ENCODE data around the gene GNA14.
A peak's percentile ranks its signal among the peaks of the same experiment; 100 is the strongest.
"Not testable (repeated sequence)": the region's sequence is repeated elsewhere in the genome, so short reads cannot be mapped to it uniquely, and the experiment has no call there.

The GNA14 gene

GRCh38 chr9:77489405-77490163, 158.5 kb downstream of the GNA14 start:
- not testable (repeated sequence) for DNase-seq (ENCODE audit: low read depth)

GRCh38 chr9:77488439-77489126, 159.5 kb downstream of the GNA14 start:
- no peak for DNase-seq (ENCODE audit: low read depth)

GRCh38 chr9:77486968-77487367, 161.2 kb downstream of the GNA14 start:
- DNase-seq (ENCODE audit: low read depth): no peak

GRCh38 chr9:77486463-77486862, 161.7 kb downstream of the GNA14 start:
- DNase-seq (ENCODE audit: low read depth): no peak

GRCh38 chr9:77475641-77476473, 172.3 kb downstream of the GNA14 start:
- DNase-seq (ENCODE audit: low read depth): no peak

GRCh38 chr9:77474936-77475335, 173.2 kb downstream of the GNA14 start:
- DNase-seq (ENCODE audit: low read depth): no peak

- no peak for DNase-seq (ENCODE audit: low read depth)
Measured at GRCh38 chr9:77472646-77473045, 175.5 kb downstream of the GNA14 start.

GRCh38 chr9:77471572-77471971, 176.6 kb downstream of the GNA14 start:
- DNase-seq (ENCODE audit: low read depth): no peak

- no peak for DNase-seq (ENCODE audit: low read depth)
Measured at GRCh38 chr9:77469515-77470231, 178.4 kb downstream of the GNA14 start.

- no peak for DNase-seq (ENCODE audit: low read depth)
Measured at GRCh38 chr9:77464661-77465060, 183.5 kb downstream of the GNA14 start.

GRCh38 chr9:77463151-77463550, 185.0 kb downstream of the GNA14 start:
- no peak for DNase-seq (ENCODE audit: low read depth)

- no peak for DNase-seq (ENCODE audit: low read depth)
Measured at GRCh38 chr9:77462066-77462465, 186.1 kb downstream of the GNA14 start.

- no peak for DNase-seq (ENCODE audit: low read depth)
Measured at GRCh38 chr9:77460938-77461337, 187.2 kb downstream of the GNA14 start.

GRCh38 chr9:77457916-77458592, 190.1 kb downstream of the GNA14 start:
- peak; percentile 18 for DNase-seq (ENCODE audit: low read depth)

GRCh38 chr9:77456829-77457437, 191.2 kb downstream of the GNA14 start:
- DNase-seq (ENCODE audit: low read depth): peak; percentile 58

GRCh38 chr9:77455312-77455927, 192.7 kb downstream of the GNA14 start:
- DNase-seq (ENCODE audit: low read depth): no peak

GRCh38 chr9:77454663-77455062, 193.5 kb downstream of the GNA14 start:
- no peak for DNase-seq (ENCODE audit: low read depth)

GRCh38 chr9:77453825-77454647, 194.1 kb downstream of the GNA14 start:
- DNase-seq (ENCODE audit: low read depth): no peak

- no peak for DNase-seq (ENCODE audit: low read depth)
Measured at GRCh38 chr9:77451507-77451906, 196.6 kb downstream of the GNA14 start.

GRCh38 chr9:77450085-77450475, 198.0 kb downstream of the GNA14 start:
- no peak for DNase-seq (ENCODE audit: low read depth)

Measured in stimulated activated CD8-positive, alpha-beta memory T cell treated with anti-CD3 and anti-CD28 coated beads, Interleukin-15, amount 100 ng/mL, for 24 hours (primary cell).